ENCODE data around the gene GRIP2.

- TF ChIP-seq, protein P1, sequence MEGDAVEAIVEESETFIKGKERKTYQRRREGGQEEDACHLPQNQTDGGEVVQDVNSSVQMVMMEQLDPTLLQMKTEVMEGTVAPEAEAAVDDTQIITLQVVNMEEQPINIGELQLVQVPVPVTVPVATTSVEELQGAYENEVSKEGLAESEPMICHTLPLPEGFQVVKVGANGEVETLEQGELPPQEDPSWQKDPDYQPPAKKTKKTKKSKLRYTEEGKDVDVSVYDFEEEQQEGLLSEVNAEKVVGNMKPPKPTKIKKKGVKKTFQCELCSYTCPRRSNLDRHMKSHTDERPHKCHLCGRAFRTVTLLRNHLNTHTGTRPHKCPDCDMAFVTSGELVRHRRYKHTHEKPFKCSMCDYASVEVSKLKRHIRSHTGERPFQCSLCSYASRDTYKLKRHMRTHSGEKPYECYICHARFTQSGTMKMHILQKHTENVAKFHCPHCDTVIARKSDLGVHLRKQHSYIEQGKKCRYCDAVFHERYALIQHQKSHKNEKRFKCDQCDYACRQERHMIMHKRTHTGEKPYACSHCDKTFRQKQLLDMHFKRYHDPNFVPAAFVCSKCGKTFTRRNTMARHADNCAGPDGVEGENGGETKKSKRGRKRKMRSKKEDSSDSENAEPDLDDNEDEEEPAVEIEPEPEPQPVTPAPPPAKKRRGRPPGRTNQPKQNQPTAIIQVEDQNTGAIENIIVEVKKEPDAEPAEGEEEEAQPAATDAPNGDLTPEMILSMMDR (optimal IDR thresholded peaks at IDR 0.05 in 1 of 3, IDR thresholded peaks at IDR 0.05 in 1 of 3, conservative IDR thresholded peaks at IDR 0.05 in 1 of 3; ENCODE audit: extremely low read depth in 1 of 3, insufficient read depth in 2 of 3, low read length in 3 of 3): no peak
- TF ChIP-seq EZH2 (IDR thresholded peaks at IDR 0.05; ENCODE audit: low read length): no peak
These were observed 34.9 kb downstream of the GRIP2 start for GRCh38 chr3:14505001-14505802.
